ENCODE measurements around the gene SUFU. TPM values are rescaled to one million over a fixed set of nuclear protein-coding genes. Genes with fewer than 3 reads are reported as not detected.

SUFU gene
- total and polyA plus RNA-seq, 2 of the 8 experiments (the other 6 are each of a cell fraction or from before 2014, with no cell fraction given), result 7.0 to 10.8 TPM

DNA sequence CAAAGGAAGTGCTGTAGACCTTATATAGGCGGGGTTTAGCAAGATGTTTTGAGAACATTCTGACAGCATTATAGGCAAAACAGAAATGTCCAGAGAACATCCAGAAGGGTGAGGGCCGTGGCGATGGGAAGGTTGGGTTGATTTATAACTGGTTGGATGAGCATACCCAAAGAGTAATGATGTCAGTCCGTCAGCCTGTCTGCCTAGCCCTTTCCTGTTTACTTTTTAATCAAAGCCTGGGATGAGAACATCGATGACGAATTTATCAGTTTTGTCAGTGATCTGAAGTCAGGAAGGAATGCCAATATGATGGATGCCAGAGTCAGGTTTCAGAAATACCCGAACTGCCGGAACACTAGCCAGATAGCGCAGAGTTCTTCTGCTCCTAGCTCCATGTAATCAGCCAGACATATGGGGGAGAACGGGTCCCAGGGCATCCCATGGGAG, 106.7 kb downstream of the SUFU start:
- no peak overlapping the region for H2AFZ ChIP-seq (ENCODE audit: low read length)
- no peak overlapping the region for H2BK12ac ChIP-seq (ENCODE audit: low read depth, low read length)
- H4K5ac ChIP-seq (ENCODE audit: insufficient read length, low read depth, low read length), result no peak overlapping the region
- no peak overlapping the region for H3K4me3 ChIP-seq (ENCODE audit: extremely low read depth in 1 of 4, insufficient read depth in 2 of 4, low read depth in 3 of 4, low read length in 4 of 4)
- no peak overlapping the region for H2BK5ac ChIP-seq (ENCODE audit: low read depth, low read length)
- H3K9me3 ChIP-seq (ENCODE audit: insufficient read depth in 2 of 2, low read depth in 1 of 2, low read length in 1 of 2), result no peaks in the 10 kb centered on the region
- H4K8ac ChIP-seq (ENCODE audit: extremely low read depth, insufficient read depth, low read length), result no peak overlapping the region
- H3K27ac ChIP-seq (ENCODE audit: low read depth, low read length), result no peak overlapping the region
- no peaks in the 10 kb centered on the region for H3K23me2 ChIP-seq (ENCODE audit: low read depth, low read length)
- H4K91ac ChIP-seq (replicated peaks; ENCODE audit: insufficient read length, low read length), result no peak overlapping the region
- H3K4ac ChIP-seq (replicated peaks; ENCODE audit: insufficient read length, low read depth, low read length), result no peak overlapping the region
- H3K79me2 ChIP-seq (ENCODE audit: control insufficient read depth in 1 of 2, insufficient read depth in 2 of 2, low read length in 2 of 2), result no peaks in the 10 kb centered on the region
- H3K36me3 ChIP-seq (ENCODE audit: control insufficient read depth in 2 of 4, insufficient read depth in 4 of 4, low read length in 3 of 4), result no peaks in the 10 kb centered on the region
- peaks cover 0 to 5% (median 2%) of the 10 kb centered on the region in 4 experiments; a peak in 1 of 7 replicates for H3K4me1 ChIP-seq (replicated peaks in 1 of 4; ENCODE audit: control insufficient read depth in 3 of 4, insufficient read depth in 4 of 4, low read length in 3 of 4)
- no peak overlapping the region for H3K4me2 ChIP-seq (ENCODE audit: insufficient read depth in 1 of 2, low read depth in 2 of 2, low read length in 2 of 2)
- H3K56ac ChIP-seq (replicated peaks; ENCODE audit: insufficient read length, low read depth, low read length), result no peak overlapping the region
- H2AK5ac ChIP-seq (ENCODE audit: low read depth, low read length), result no peak overlapping the region
- FAIRE-seq (no peak), DNase-seq (ENCODE audit: low read depth in 1 of 2, low spot score in 2 of 2) (no peak)
- no peaks in the 10 kb centered on the region for H4K20me1 ChIP-seq (replicated peaks in 1 of 2; ENCODE audit: control insufficient read depth in 1 of 2, insufficient read depth in 2 of 2, low read length in 2 of 2)
- no peak overlapping the region for H2BK15ac ChIP-seq (ENCODE audit: low read length)
- WGBS, 2 experiments (ENCODE audit: extremely low coverage in 1 of 2, insufficient coverage in 1 of 2, insufficient read length in 1 of 2, insufficient replicate concordance in 2 of 2, low coverage in 1 of 2, low lambda C conversion rate in 2 of 2, missing lambda C conversion rate in 1 of 2), result 95% methylated on average over 10 of the region's 10 CpGs; no CpG with 5 or more reads in 1 of the 2 experiments
- H3K18ac ChIP-seq (ENCODE audit: extremely low read depth, low read length), result no peak overlapping the region
- ChIA-PET CTCF (ENCODE audit: partially characterized antibody) (interaction anchor here (1.3 to 8.9 kb wide), 4 partner anchors 10 to 70 kb away, joined by 3 to 69 read pairs (median 5); no protein-coding TSS in a partner anchor), POLR2A (ENCODE audit: partially characterized antibody) (no interaction called here)
- H2BK120ac ChIP-seq (replicated peaks; ENCODE audit: low read depth, low read length), result no peak overlapping the region
- no peak overlapping the region for H3K23ac ChIP-seq (ENCODE audit: insufficient read length)
- H3K27me3 ChIP-seq (replicated peaks in 1 of 4; ENCODE audit: control insufficient read depth in 3 of 4, extremely low read depth in 1 of 4, insufficient read depth in 3 of 4, low read length in 3 of 4), result no peaks in the 10 kb centered on the region
- no peaks in the 10 kb centered on the region; the same call in 1 of the 2 replicates for H3K79me1 ChIP-seq (ENCODE audit: low read depth, low read length)
- no peak overlapping the region for H3K14ac ChIP-seq (ENCODE audit: insufficient read length)
- no peak overlapping the region for H3K9ac ChIP-seq (replicated peaks in 1 of 4; ENCODE audit: extremely low read depth in 1 of 4, low read depth in 3 of 4, low read length in 3 of 4)
- TF ChIP-seq ZNF274 (IDR thresholded peaks at IDR 0.05; ENCODE audit: borderline replicate concordance, extremely low read depth, low read length), result no peak
- no peak for TF ChIP-seq SIN3A (conservative IDR thresholded peaks at IDR 0.05 in 1 of 2, IDR thresholded peaks at IDR 0.05 in 1 of 2; ENCODE audit: low read depth in 1 of 2, low read length in 2 of 2)
- TF ChIP-seq BCL11A (IDR thresholded peaks at IDR 0.05; ENCODE audit: low read depth in 2 of 2, low read length in 2 of 2), result no peak
- TF ChIP-seq, protein P1, sequence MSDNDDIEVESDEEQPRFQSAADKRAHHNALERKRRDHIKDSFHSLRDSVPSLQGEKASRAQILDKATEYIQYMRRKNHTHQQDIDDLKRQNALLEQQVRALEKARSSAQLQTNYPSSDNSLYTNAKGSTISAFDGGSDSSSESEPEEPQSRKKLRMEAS (IDR thresholded peaks at IDR 0.05), result no peak
- TF ChIP-seq, protein P2, sequence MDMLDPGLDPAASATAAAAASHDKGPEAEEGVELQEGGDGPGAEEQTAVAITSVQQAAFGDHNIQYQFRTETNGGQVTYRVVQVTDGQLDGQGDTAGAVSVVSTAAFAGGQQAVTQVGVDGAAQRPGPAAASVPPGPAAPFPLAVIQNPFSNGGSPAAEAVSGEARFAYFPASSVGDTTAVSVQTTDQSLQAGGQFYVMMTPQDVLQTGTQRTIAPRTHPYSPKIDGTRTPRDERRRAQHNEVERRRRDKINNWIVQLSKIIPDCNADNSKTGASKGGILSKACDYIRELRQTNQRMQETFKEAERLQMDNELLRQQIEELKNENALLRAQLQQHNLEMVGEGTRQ (IDR thresholded peaks at IDR 0.05; ENCODE audit: low read length), result no peak
- no peak for TF ChIP-seq CTBP2 (IDR thresholded peaks at IDR 0.05; ENCODE audit: borderline replicate concordance, insufficient read depth, insufficient read length, low read length)
- TF ChIP-seq CBX8 (IDR thresholded peaks at IDR 0.05; ENCODE audit: borderline replicate concordance, low read depth, low read length), result no peak
- no peak for TF ChIP-seq POU5F1 (IDR thresholded peaks at IDR 0.05; ENCODE audit: low read depth, low read length)
- TF ChIP-seq FOSL1 (IDR thresholded peaks at IDR 0.05; ENCODE audit: insufficient read depth, low read depth, low read length), result no peak
- TF ChIP-seq GTF2F1 (IDR thresholded peaks at IDR 0.05; ENCODE audit: borderline replicate concordance, low read depth, low read length), result no peak
- TF ChIP-seq KDM5A (IDR thresholded peaks at IDR 0.05; ENCODE audit: low read length), result no peak
- no peak for TF ChIP-seq KDM1A (IDR thresholded peaks at IDR 0.05; ENCODE audit: borderline replicate concordance, low read length)
- H2BK20ac ChIP-seq (ENCODE audit: low read length), result no peak overlapping the region

Data from H1 (cell line).